ENCODE results near the gene UNK.
"Not testable (repeated sequence)": the region's sequence is repeated elsewhere in the genome, so short reads cannot be mapped to it uniquely, and the experiment has no call there.

The UNK gene

DNA sequence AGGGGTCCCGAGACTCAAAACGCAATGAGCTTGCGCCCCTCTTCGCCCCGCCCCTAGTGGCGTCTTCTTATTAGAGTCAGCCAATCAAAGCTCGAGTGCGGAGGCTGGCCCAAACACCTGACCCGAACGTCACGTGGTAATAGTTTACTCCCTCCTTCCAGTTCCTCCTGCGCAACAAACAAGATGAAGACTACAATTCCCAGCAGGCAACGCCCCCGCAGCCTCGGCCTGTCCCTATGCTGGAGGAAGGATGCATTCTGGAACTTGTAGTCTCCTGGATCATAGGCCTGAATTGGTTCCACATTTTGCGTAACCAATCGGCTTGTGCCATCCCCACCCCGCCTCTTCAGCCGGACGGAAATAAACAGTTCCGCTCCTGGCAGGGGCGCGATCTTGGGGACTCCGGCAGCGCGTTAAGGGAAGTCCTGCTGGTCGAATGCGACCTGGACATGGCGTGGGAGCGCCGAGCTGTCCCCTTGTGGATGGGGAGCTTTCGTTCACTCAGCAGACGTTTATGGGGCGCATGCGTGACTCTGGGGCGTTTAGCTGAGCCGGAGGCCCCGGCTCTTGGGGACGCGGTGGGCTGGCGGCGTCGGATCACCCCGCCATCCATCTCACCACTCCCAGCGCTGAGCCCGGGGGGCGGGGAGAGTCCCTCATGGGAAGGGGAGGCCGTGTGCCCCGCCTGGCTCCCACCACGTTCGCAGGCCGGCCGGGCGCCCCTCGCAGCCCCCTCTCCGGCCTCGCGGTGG, 70.9 kb downstream of the UNK start, which contains the start of gene WBP2:
WBP2 (minus strand) TSS at position 26 of the 752 bp plus-strand sequence. CDS start 38 bp downstream, outside the sequence.
- peak within 1 kb of the TSS; percentile 82 to 100 (median 96) for H3K27ac ChIP-seq
- H3K4me3 ChIP-seq: peak within 1 kb of the TSS; percentile 56 to 95 (median 87)

DNA sequence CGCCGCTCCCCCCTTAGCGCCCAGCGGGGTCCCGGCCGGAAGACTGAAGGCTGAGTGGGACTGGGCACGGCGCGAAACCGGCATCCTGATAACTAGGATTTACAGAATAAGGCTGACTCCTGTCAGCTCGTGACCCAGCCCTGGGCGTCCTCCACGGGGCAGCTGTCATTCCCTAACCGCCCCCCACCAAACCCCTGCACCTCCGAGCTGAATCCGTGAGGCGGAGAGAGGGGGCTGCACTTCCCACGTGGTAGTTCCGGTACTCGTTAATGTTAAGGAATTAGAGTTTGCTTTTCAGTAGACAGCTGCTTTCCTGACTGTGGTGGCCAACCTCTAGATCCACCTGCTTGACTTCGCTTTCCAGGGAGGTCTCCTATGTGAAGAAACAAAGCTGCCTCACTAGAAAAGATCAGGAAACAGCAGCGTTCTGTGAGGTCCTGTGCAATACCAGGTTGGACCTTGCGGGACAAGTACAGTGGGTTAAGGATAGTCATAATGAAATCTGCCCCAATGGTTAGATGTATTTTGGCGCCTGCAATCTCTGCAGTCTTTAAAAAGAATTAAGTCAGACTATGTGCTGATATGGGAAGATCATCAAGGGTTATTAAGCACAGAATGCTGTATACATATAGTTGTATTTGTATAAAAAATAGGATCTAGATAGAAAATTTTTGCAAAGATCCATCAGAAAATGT, 71.6 kb downstream of the UNK start:
- H3K27ac ChIP-seq: peak overlapping the region; percentile 82 to 100 (median 96)
- H3K4me3 ChIP-seq: peak overlapping the region; percentile 56 to 95 (median 87)

DNA sequence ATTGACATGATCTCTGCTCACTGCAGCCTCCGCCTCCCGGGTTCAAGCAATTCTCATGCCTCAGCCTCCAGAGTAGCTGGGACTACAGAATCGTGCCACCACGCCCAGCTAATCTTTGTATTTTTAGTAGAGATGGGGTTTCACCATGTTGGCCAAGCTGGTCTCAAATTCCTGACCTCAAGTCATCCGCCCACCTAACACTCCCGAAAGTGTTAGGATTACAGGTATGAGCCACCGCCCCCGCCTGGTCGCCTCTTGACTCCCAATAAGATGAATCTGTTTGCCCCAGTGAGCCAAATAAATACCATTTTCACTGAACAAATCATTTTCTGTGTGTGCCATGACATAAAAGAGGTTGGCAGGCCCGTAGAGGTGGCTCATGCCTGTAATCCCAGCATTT, 74.8 kb downstream of the UNK start:
- H3K4me3 ChIP-seq: not testable (repeated sequence)
- peak overlapping the region in 14 of 21 experiments; percentile 32 to 78 (median 55) for H3K27ac ChIP-seq

- H3K27ac ChIP-seq: peak overlapping the region in 8 of 21 experiments; percentile 20 to 69 (median 43)
- no peak overlapping the region for H3K4me3 ChIP-seq
Measured at GRCh38 chr17:75861927-75862317, 77.3 kb downstream of the UNK start.

DNA sequence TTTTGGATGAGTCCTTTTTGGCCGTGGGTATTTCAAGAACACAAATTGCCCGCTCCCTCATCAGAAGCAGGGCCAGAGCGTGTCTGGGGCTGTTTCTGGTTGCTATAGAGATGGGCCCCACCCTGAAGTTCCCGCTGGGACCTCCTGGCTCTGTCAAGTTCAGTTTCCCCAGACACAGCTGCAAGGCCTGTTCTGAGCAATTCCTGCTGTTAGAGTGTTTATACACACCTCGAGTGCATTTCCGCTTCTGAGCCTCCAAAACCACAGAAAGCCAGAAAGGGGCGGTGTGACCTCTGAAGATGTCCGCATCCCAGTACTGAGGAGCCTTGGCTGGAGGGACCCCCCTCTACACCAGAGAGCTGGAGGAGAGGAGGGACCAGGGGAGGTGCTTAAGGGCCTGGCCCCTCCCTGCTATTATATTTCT, 79.9 kb downstream of the UNK start:
- H3K4me3 ChIP-seq: no peak overlapping the region
- H3K27ac ChIP-seq: peak overlapping the region in 18 of 21 experiments; percentile 11 to 78 (median 64)

DNA sequence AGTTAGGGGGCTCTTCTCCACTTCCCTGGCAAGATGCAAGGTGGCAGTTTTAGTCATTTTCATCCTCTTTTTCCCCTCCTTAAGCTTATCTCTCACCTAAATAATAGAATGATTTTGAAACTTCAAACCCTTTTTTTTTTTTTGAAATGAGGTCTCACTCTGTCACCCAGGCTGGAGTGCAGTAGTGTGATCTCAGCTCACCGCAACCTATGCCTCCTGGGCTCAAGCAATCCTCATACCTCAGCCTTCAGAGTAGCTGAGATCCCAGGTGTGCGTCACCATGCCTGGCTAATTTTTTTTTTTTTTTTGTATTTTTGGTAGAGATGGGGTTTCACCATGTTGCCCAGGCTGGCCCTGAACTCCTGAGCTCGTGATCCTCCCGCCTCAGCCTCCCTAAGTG, 80.3 kb downstream of the UNK start:
- H3K27ac ChIP-seq: peak overlapping the region in 15 of 21 experiments; percentile 11 to 78 (median 69)

GRCh38 chr17:75865404-75866188, 81.0 kb downstream of the UNK start:
- H3K27ac ChIP-seq: peak overlapping the region in 12 of 21 experiments; percentile 21 to 78 (median 70)
- not testable (repeated sequence) for H3K4me3 ChIP-seq

More for the DNA sequence above, 80.3 kb downstream of the UNK start:
- not testable (repeated sequence) for H3K4me3 ChIP-seq

GRCh38 chr17:75868730-75869281, 84.2 kb downstream of the UNK start:
- peak overlapping the region in 16 of 21 experiments; percentile 9 to 96 (median 71) for H3K27ac ChIP-seq
- not testable (repeated sequence) for H3K4me3 ChIP-seq

- peak overlapping the region; percentile 16 to 96 (median 71) for H3K27ac ChIP-seq
- H3K4me3 ChIP-seq: peak overlapping the region in 2 of 7 experiments; percentile 0 to 1
Measured at GRCh38 chr17:75869282-75870141, 84.9 kb downstream of the UNK start.

- not testable (repeated sequence) for H3K4me3 ChIP-seq
Measured at GRCh38 chr17:75870228-75870627, 85.6 kb downstream of the UNK start.

GRCh38 chr17:75872434-75873351, 88.1 kb downstream of the UNK start:
- Histone ChIP-seq H3K27ac (peak overlapping the region; percentile 1 to 99 (median 87)), H3K4me3 (no peak overlapping the region)

More at GRCh38 chr17:75870228-75870627, 85.6 kb downstream of the UNK start:
- H3K27ac ChIP-seq: peak overlapping the region in 17 of 21 experiments; percentile 16 to 96 (median 81)

GRCh38 chr17:75873587-75874322, 89.1 kb downstream of the UNK start:
- Histone ChIP-seq H3K27ac (peak overlapping the region in 20 of 21 experiments; percentile 1 to 99 (median 88)), H3K4me3 (no peak overlapping the region)

DNA sequence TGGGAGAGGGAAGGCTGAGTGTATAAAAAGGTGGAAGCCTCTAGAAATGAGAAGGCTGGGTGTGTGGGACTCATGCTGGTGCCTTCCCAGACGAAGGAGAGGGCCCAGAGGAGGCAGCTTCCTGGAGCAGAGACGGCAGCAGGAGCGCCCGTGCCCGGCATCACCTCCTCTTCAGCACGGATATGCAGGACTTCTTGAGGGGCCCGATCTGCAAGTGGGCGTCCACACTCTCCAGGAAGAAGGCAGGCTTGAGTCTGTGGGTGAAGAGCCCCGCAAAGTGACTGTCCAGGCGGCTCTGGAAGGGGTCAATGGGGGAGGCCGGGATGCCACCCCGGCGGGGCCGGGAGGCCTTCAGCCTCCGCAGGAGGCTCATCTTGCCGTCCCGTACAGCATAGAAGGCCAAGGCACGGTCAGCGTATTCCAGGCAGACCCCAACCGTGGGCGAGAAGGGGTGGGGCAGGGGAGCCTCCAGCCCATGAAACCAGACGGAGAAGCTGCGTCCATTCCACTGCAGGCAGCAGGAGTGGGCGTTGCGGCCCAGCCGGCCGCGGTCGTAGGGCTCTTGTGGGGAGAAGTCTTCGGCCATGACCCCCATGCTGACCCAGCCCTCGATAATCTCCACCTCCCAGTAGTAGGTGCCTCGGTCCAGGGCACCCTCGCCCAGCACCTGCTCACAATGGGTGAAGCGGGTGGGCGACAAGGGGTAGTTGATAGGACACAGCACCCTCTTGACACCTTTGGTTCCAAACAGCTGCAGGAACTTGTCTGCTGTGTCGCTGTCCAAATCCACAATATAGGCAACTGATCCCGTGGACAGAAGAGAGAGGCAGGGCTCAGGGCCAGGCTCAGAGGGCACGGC, 89.9 kb downstream of the UNK start:
- Histone ChIP-seq H3K27ac (peak overlapping the region in 18 of 21 experiments; percentile 81 to 99 (median 94)), H3K4me3 (no peak overlapping the region)

All from skin epidermis (tissue), 12 donors.